ENCODE results near the gene SLC25A36.

SLC25A36 gene, protein sequence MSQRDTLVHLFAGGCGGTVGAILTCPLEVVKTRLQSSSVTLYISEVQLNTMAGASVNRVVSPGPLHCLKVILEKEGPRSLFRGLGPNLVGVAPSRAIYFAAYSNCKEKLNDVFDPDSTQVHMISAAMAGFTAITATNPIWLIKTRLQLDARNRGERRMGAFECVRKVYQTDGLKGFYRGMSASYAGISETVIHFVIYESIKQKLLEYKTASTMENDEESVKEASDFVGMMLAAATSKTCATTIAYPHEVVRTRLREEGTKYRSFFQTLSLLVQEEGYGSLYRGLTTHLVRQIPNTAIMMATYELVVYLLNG

GRCh38 chr3:140941434-140942220, at the start of gene SLC25A36:
Gene SLC25A36 (plus strand): TSS chr3:140941836. CDS start chr3:140942055, 219 bp downstream.
- peak; percentile 92 to 97 (median 93) for DNase-seq (ENCODE audit: low read depth in 3 of 3)

GRCh38 chr3:140896997-140897396, 44.6 kb upstream of the SLC25A36 start:
- DNase-seq (ENCODE audit: low read depth in 3 of 3): no peak

- no peak for DNase-seq (ENCODE audit: low read depth in 3 of 3)
Measured at GRCh38 chr3:140898340-140899180, 43.1 kb upstream of the SLC25A36 start.

DNA sequence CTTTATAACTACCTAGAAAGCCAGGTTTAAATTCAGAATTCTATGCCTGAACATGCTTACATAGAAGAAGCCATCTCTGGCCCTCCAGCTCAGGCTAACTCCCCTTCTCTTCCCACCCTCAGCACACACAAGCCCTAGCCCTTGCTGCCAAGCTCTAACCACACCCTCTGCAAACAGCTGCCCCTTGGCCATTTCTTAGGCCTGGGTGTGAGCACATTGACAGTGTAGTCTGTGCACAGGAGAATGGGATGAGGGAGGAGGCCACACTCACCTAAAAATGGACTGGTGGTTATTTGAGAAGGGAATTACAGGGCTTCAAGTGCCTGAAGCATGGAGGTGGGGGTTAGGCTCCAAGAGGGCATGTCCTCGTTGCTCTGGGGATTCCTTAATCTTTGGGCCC, 42.3 kb upstream of the SLC25A36 start:
- DNase-seq (ENCODE audit: low read depth in 3 of 3): no peak

GRCh38 chr3:140902791-140903190, 38.8 kb upstream of the SLC25A36 start:
- no peak for DNase-seq (ENCODE audit: low read depth in 3 of 3)

- no peak for DNase-seq (ENCODE audit: low read depth in 3 of 3)
Measured at GRCh38 chr3:140903196-140903595, 38.4 kb upstream of the SLC25A36 start.

DNA sequence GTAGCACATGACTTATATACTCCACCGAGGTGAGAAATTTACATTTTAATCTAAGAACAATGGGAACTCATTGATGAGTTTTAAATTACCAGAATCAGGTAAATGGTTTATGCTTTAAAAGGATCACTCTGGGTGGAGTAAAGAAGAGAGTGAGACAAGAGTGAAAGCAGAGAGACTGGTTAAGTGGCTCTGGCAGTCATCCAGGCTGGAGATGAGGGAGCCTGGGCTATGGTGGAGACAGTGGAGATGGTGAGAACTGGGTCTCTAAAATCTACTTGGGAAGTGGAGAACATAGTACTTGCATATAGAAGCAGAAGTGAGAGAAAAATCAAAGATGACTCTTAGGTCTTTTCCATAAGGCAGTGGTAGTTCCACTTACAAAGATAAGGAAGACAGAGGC, 37.1 kb upstream of the SLC25A36 start:
- no peak for DNase-seq (ENCODE audit: low read depth in 3 of 3)

GRCh38 chr3:140905559-140905958, 36.1 kb upstream of the SLC25A36 start:
- no peak for DNase-seq (ENCODE audit: low read depth in 3 of 3)

DNA sequence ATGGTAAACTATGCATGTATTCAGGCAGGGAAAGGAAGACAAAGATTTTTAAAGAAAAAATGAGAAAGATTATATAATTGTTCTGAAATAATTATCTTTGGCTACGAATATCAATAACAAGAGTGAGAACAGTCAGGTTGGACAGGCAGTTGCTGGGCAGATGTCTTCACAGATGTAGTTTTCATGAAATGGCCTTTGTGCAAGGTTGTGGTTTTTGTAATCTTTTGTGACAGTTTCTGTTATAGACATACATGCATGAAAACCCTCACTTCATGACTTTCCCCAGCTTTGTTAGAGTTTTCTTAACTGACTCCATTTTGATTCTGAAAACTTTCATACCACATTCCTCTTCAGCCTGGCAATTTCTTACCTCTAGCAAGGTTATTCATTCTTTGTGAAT, 34.9 kb upstream of the SLC25A36 start:
- no peak for DNase-seq (ENCODE audit: low read depth in 3 of 3)

DNA sequence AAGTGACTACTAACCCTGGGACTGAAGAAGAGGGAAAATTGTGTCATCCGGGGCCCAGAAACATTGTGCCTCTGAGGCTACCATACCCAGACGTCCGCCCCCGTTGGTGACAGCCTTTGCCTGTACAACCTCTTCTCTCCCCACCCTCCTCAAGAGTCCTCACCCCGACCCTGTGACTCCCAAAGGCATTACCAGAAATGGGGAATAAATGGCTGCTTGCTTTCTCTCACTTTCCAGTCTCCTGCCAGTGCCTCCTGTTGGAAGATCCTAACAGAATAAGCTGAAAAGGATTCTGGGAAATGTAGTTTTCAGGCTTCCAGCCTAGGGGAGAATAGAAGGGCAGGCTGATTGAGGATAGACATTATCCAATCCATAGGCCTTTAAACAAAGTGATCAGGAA, 30.8 kb upstream of the SLC25A36 start:
- DNase-seq (ENCODE audit: low read depth in 3 of 3): no peak

- no peak for DNase-seq (ENCODE audit: low read depth in 3 of 3)
Measured at GRCh38 chr3:140911822-140912221, 29.8 kb upstream of the SLC25A36 start.

GRCh38 chr3:140913728-140914127, 27.9 kb upstream of the SLC25A36 start:
- DNase-seq (ENCODE audit: low read depth in 3 of 3): no peak

GRCh38 chr3:140914384-140914945, 27.2 kb upstream of the SLC25A36 start:
- no peak for DNase-seq (ENCODE audit: low read depth in 3 of 3)

- DNase-seq (ENCODE audit: low read depth in 3 of 3): no peak
Measured at GRCh38 chr3:140916603-140917002, 25.0 kb upstream of the SLC25A36 start.

DNA sequence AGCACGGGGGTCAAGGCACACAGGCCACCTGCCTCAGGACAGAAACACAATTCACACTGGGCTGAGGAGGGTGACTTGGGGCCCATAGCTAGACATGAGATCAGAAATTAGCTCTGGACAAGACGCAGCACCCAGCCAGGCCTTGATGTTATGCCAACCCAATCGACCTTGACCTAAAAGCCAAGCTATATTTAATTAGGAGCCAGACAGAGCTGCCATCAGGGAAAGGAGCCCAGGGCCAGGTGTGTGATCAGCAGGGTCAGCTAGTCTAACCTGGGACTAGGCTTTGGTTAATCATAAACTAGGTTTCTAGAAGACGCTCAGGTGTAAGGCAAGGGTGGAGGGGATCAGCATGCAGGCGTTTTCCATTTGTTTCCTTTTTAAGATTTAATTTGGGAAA, 23.9 kb upstream of the SLC25A36 start:
- no peak for DNase-seq (ENCODE audit: low read depth in 3 of 3)

- DNase-seq (ENCODE audit: low read depth in 3 of 3): no peak
Measured at GRCh38 chr3:140920029-140920428, 21.6 kb upstream of the SLC25A36 start.

DNA sequence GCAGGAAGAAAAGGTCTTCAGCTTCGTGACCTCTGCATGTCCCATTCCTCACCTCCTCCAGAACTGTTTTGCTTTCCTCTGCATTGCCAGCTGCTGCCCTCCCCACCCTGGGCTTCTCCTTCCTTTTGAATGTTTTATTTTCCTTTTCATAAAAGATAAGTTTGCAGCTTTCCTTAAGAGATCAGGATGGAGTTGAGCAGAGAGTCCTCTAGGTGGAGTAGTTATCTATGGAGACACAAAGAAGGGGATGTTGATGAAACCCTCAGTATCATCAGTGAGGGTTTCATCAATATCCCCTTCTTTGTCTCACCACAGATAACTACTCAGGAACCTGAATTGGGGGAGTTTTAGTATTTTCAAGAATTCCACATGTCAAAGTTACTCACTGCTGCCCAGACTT, 19.0 kb upstream of the SLC25A36 start:
- no peak for DNase-seq (ENCODE audit: low read depth in 3 of 3)

DNA sequence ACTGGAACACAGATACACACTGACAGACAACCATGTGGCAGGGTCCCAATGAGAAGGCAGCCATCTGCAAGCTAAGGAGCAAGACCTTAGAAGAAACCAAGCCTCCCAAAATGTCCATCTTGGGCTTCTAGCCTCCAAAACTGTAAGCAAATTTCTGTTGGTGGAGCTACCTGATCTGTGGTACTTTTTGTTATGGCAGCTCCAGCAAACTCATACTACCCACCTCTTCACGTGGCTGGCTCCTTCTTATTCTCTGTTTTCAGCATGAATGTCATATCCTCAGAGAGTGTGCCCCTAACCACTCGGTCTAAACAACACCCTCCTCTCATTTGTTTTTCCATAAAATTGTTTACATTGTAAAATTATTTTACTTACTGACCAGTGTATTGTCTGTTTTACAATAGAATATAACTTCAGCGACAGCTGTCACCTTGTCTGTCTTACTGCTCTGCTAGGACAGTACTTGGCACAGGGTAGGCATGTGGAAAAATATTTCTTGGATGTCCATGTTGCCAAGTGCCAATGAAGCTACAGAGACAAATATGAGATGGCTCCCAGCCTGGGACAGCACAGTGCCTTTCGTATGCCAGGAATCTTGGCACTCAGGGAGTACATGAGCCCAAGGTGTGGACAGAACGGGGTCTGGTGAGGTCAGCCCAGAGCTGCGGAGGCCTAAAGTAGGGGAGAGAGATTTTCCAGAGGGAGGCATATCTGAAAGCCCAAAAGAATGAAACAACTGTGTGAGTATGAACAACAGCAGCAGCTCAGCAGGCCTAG, 17.4 kb upstream of the SLC25A36 start:
- DNase-seq (ENCODE audit: low read depth in 3 of 3): no peak

DNA sequence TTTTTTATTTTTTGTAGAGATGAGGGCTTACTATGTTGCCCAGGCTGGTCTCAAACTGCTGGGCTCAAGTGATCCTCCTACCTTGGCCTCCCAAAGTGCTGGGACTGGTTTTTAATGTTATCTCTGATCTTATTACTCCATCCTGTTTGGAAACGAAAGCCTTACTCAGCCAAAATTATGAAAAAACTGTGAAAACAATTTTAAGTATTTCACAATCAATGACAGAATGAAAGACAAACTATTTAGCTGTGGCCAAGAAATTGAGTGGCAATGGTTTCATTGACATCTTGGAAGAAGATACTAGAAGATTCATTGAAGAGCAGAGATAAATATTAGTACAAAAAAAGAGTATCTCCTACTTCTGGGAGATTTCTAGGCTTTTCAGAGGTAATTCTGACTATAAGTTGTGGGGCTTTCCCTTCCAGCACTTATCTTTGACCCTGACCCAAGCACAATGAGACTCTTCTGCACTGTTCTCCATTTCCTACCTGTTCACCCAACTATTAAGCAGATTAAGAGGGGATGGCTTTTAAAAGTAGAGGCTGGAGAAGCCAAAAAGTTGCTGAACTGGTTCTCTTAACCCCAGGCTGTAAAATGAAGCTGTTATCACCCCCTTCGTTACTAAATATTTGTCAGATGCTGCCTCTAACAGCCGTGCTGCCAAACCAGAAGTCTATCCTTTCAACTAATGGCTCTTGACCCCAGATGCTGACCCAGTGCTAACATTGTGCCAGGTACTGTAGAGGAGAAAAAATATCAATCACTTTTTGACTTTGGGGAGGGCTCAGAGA, 14.2 kb upstream of the SLC25A36 start:
- DNase-seq (ENCODE audit: low read depth in 3 of 3): no peak

DNA sequence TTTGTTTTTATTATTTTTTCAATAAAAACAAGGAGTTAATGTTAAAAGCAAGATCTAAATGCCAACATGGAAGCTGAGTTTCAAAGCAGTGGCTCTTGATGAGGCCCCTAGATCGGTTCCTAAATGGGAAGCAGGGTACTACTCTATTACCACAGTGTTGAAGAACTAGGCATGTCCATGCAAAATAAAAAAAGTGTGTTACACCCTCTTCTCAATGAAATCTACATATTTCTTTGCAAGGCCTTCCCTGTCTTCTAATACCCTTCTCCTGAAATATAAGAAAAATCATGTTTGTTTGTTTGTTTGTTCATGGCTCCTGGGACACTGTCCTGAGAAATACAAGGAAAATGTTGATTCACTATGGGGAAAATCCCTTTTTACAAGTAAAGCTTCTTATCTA, 12.2 kb upstream of the SLC25A36 start:
- no peak for DNase-seq (ENCODE audit: low read depth in 3 of 3)

Data from stimulated activated CD4-positive, alpha-beta T cell treated with anti-CD3 and anti-CD28 coated beads, TNF-alpha, amount 100 ng/mL, for 48 hours (primary cell).